H54 (cell line): ENCODE measurements around the gene STARD9.

Experiments
- DNase-seq: peaks from one replicate; pipeline ENCODE4 v3.0.0; 2011; ENCODE audit warnings: low spot score, mixed read lengths; ENCODE audit not compliant: insufficient read length
- FAIRE-seq: peaks from 3 replicates; lab custom pipeline; 2011; peaks lifted over from hg19 to GRCh38; lab: Jason Lieb, UNC
- POLR2A ChIP-seq: IDR thresholded peaks from 2 replicates; pipeline ENCODE4 v1.6.1; 2011; ENCODE audit warnings: low read depth, mild to moderate bottlenecking, low read length

Gene STARD9

DNA sequence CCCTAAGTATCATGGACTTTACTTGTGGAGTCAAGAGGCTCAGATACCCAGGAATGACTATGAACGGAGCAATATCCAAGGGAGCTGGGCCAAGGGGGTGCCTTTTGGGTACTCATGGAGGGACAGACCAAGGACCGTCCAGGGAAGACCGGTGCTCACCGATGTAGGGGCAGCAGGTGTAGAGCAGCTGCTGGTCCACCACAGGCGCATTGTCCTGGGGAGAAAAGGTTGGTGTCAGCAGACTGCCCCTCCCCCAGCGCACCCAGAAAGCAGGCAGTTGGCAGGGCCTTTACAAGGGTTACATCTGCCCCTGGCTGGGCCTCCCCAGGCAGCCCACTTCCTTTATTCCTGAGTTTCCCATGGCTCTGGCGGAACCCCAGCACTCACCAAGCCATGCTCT lies 154.0 kb downstream of the STARD9 start:
- no peak for FAIRE-seq
- no peak for DNase-seq

GRCh38 chr15:42730135-42730534 lies 154.7 kb downstream of the STARD9 start:
- no peak for DNase-seq
- no peak for FAIRE-seq

More for the DNA sequence above, 154.0 kb downstream of the STARD9 start:
- no peak for TF ChIP-seq POLR2A

GRCh38 chr15:42730536-42730935 lies 155.1 kb downstream of the STARD9 start:
- no peak for TF ChIP-seq POLR2A
- FAIRE-seq: no peak
- DNase-seq: no peak

More at GRCh38 chr15:42730135-42730534, 154.7 kb downstream of the STARD9 start:
- TF ChIP-seq POLR2A: no peak

- DNase-seq (no peak), FAIRE-seq (no peak)
- TF ChIP-seq POLR2A: no peak
These were observed 156.1 kb downstream of the STARD9 start for GRCh38 chr15:42731461-42731860.

- no peak for TF ChIP-seq POLR2A
- no peak for DNase-seq
- no peak for FAIRE-seq
These were observed 156.9 kb downstream of the STARD9 start for GRCh38 chr15:42732095-42732827.

DNA sequence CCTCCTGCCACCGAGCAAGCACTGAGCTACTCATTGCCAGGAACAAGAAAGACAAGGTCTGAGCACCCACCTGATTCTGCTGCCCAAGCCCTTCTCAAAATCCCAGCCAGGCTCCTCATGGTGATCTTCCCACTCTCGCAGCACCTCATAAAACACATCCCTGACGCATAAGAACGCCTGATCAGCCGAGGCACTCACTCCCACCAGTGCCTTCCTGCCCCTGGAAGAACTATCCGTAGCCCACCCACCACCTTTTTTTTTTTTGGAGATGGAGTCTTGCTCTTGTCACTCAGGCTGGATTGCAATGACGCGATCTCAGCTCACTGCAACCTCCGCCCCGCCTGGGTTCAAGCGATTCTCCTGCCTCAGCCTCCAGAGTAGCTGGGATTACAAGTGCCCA lies 157.6 kb downstream of the STARD9 start:
- no peak for DNase-seq
- no peak for TF ChIP-seq POLR2A
- FAIRE-seq: no peak

DNA sequence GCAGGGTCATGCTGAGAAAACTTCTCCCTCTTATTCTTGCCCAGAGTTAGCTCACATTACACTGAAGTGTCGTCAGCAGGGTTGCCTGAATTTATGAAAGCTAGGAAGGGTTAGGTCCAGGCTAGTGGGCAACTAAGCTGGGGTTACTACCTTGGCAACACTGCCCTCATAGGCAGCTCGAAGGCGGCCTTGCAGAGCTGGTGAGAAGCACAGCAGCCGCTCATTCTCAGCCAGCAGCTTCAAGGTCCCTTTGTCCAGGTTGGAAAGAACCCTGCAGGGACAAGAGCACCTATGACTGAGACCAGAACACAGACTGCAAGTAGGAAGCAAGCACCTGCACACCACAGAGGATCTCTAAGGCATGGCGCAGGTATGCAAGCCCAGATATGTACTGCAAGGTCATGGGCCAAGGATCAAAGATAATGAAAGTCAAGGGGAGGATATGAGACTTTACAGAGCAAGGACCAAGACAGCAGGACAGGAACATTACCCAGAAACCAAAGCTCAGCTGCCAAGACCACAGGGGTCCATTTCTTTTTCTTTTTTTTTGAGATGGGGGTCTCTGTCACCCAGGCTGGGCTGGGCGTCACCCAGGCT lies 158.8 kb downstream of the STARD9 start:
- no peak for DNase-seq
- no peak for TF ChIP-seq POLR2A
- FAIRE-seq: no peak

DNA sequence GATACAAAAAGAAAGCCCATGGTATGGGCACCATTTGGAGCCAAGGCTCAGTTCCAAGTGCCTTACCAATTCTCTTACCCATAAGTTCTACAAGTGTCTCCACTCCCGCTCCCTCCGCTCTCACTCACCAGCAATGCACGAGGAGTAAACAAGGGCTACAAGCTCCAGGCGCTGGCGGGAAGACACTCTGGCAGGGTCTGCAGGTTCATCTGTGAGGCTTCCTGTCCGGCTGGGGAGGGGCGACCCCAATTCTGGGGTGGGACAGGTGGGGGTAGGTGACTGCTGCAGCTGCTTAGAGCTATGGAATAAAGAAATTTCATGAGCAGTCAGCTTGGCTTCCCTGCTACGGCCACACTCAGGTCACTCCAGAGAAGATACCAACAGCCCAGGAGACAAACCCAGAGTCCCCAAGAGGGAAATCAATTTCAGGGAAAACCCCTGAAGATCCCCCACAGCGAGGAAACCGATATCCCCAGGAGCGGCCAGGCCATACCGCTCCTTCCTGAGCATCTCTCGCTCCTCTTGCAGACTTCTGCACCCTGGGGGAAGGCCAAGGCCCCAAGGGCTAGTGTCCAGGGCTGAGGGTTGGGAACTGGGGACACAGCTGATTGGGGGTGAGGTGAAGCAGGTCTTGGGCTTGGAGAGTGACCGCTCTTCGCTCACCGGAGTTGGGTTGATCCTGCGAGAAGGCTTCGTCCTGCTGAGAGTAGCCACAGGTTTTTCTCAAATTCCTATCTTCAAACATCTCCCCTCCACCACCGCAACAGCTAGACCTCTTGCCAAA lies 160.2 kb downstream of the STARD9 start:
- FAIRE-seq (no peak), DNase-seq (no peak)
- TF ChIP-seq POLR2A: no peak

- no peak for TF ChIP-seq POLR2A
- FAIRE-seq (no peak), DNase-seq (peak; percentile 38)
These were observed 160.9 kb downstream of the STARD9 start for GRCh38 chr15:42736178-42736792.

GRCh38 chr15:42736793-42737528 lies 161.6 kb downstream of the STARD9 start, which contains the start of gene CDAN1:
Gene CDAN1, minus strand, starts transcription at chr15:42737128. Its CDS starts 26 bp downstream, at chr15:42737102.
- peak; percentile 77 for TF ChIP-seq POLR2A
- FAIRE-seq (peak; percentile 61), DNase-seq (peak; percentile 99)

DNA sequence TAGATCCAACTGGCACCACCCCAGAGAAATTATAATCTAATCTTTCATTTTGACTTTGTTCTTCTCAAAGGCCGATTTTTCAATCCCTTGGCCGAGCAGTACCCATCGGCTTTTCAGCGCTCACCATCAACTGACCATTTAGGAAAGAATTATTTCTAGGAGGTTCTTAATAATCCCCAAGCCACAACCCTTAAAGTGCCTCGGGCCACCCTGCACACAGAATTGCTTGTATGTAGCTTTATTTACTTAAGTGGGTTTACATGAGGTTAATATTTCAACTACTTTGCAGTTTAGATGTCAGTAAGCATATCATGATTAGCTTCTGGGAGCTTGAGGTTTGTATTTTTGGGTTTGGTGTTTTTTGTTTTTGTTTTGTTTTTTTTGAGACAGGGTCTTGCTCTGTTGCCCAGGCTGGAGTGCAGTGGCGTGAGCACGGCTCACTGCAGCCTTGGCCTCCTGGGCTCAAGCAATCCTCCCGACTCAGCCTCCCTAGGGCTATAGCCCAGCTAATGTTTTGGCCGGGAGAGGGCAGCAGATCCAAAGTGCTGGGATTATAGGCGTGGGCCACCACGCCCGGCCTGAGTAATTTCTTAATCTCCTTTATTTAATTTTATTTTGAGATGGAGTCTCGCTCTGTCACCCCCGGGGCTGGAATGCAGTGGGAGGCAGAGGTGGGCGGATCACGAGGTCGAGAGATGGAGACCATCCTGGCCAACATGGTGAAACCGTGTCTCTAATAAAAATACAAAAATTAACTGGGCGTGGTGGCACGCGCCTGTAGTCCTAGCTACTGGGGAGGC lies 162.3 kb downstream of the STARD9 start:
- TF ChIP-seq POLR2A: no peak
- FAIRE-seq (no peak), DNase-seq (no peak)

DNA sequence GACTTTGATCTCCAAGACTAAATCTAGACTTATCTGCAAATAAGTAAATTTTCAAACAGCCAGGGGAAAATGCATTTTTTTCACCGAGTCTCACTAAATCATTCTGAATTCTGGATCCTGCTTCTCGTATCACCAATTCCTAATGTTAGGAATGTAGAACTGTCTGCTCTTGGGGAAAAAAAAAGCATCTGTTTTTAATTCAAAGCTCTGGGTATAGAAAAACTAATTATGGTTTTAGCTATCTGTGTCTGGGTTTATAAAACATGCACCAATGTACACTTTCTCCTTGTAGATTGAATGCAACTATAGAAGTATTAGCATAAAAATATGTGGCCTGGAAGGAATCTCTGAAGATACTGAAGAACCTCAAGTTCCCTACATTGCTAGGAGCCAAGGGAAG lies 166.3 kb downstream of the STARD9 start:
- FAIRE-seq (no peak), DNase-seq (no peak)
- no peak for TF ChIP-seq POLR2A
